ENCODE results near the gene CGB1.
"Not testable (repeated sequence)": the region's sequence is repeated elsewhere in the genome, so short reads cannot be mapped to it uniquely, and the experiment has no call there.

Gene CGB1

GRCh38 chr19:49042177-49042576 is 5.5 kb upstream of the CGB1 start:
- no peaks in the 10 kb centered on the region for H3F3A ChIP-seq (ENCODE audit: insufficient read depth, low read length)
- H3K79me2 ChIP-seq (ENCODE audit: low read length): no peaks in the 10 kb centered on the region
- H4K20me1 ChIP-seq (ENCODE audit: insufficient read depth, low read length): no peaks in the 10 kb centered on the region
- TF ChIP-seq EZH2 (optimal IDR thresholded peaks at IDR 0.05; ENCODE audit: low read depth, low read length): no peak
- TF ChIP-seq EZH2phosphoT487 (IDR thresholded peaks at IDR 0.05; ENCODE audit: low read length): no peak
- no peak for TF ChIP-seq CTCF (IDR thresholded peaks at IDR 0.05; ENCODE audit: low read length)
- no peaks in the 10 kb centered on the region for H3K4me1 ChIP-seq (ENCODE audit: low read length)
- no peaks in the 10 kb centered on the region for H3K9me2 ChIP-seq (replicated peaks; ENCODE audit: insufficient read depth, low read length)
- peaks cover 28% of the 10 kb centered on the region for H3K27me3 ChIP-seq (replicated peaks; ENCODE audit: insufficient read depth, low read length)
- no peak overlapping the region for H3K4me2 ChIP-seq (ENCODE audit: low read depth, low read length)
- H3K9me3 ChIP-seq (replicated peaks; ENCODE audit: insufficient read depth, low read length): no peaks in the 10 kb centered on the region
- H3K36me3 ChIP-seq (replicated peaks; ENCODE audit: insufficient read depth, low read length): no peaks in the 10 kb centered on the region
- no peak overlapping the region for H3K4me3 ChIP-seq (ENCODE audit: low read length)
- H3K9ac ChIP-seq (ENCODE audit: low read length): no peak overlapping the region
- H2AFZ ChIP-seq (ENCODE audit: low read length): no peak overlapping the region
- no peak overlapping the region for H3K27ac ChIP-seq (ENCODE audit: low read length)
- DNase-seq: no peak

- not testable (repeated sequence) for H3K9me3 ChIP-seq (replicated peaks; ENCODE audit: insufficient read depth, low read length); H4K20me1 ChIP-seq (ENCODE audit: insufficient read depth, low read length); H3K79me2 ChIP-seq (ENCODE audit: low read length); H3F3A ChIP-seq (ENCODE audit: insufficient read depth, low read length); H3K4me1 ChIP-seq (ENCODE audit: low read length); H3K9me2 ChIP-seq (replicated peaks; ENCODE audit: insufficient read depth, low read length); H3K9ac ChIP-seq (ENCODE audit: low read length); DNase-seq; H3K4me2 ChIP-seq (ENCODE audit: low read depth, low read length); H3K27ac ChIP-seq (ENCODE audit: low read length); H2AFZ ChIP-seq (ENCODE audit: low read length); H3K4me3 ChIP-seq (ENCODE audit: low read length); H3K36me3 ChIP-seq (replicated peaks; ENCODE audit: insufficient read depth, low read length)
- peaks cover 26% of the 10 kb centered on the region for H3K27me3 ChIP-seq (replicated peaks; ENCODE audit: insufficient read depth, low read length)
These were observed 3.0 kb upstream of the CGB1 start for GRCh38 chr19:49039736-49040135.

- not testable (repeated sequence) for H3K9ac ChIP-seq (ENCODE audit: low read length); H3K36me3 ChIP-seq (replicated peaks; ENCODE audit: insufficient read depth, low read length); H3K4me1 ChIP-seq (ENCODE audit: low read length); H3K9me3 ChIP-seq (replicated peaks; ENCODE audit: insufficient read depth, low read length); H3K9me2 ChIP-seq (replicated peaks; ENCODE audit: insufficient read depth, low read length); H3K4me3 ChIP-seq (ENCODE audit: low read length); DNase-seq; H3F3A ChIP-seq (ENCODE audit: insufficient read depth, low read length); H3K4me2 ChIP-seq (ENCODE audit: low read depth, low read length); H3K27ac ChIP-seq (ENCODE audit: low read length); H4K20me1 ChIP-seq (ENCODE audit: insufficient read depth, low read length); H2AFZ ChIP-seq (ENCODE audit: low read length); H3K79me2 ChIP-seq (ENCODE audit: low read length)
- peaks cover 26% of the 10 kb centered on the region for H3K27me3 ChIP-seq (replicated peaks; ENCODE audit: insufficient read depth, low read length)
These were observed 2.0 kb upstream of the CGB1 start for GRCh38 chr19:49038557-49039276.

- not testable (repeated sequence) for H3K9me3 ChIP-seq (replicated peaks; ENCODE audit: insufficient read depth, low read length); H3K9ac ChIP-seq (ENCODE audit: low read length); H3K4me3 ChIP-seq (ENCODE audit: low read length); H3K27ac ChIP-seq (ENCODE audit: low read length); H4K20me1 ChIP-seq (ENCODE audit: insufficient read depth, low read length); H3F3A ChIP-seq (ENCODE audit: insufficient read depth, low read length); DNase-seq; H3K4me2 ChIP-seq (ENCODE audit: low read depth, low read length); H3K79me2 ChIP-seq (ENCODE audit: low read length); H3K4me1 ChIP-seq (ENCODE audit: low read length); H3K36me3 ChIP-seq (replicated peaks; ENCODE audit: insufficient read depth, low read length); H3K9me2 ChIP-seq (replicated peaks; ENCODE audit: insufficient read depth, low read length); H2AFZ ChIP-seq (ENCODE audit: low read length)
- peaks cover 24% of the 10 kb centered on the region for H3K27me3 ChIP-seq (replicated peaks; ENCODE audit: insufficient read depth, low read length)
These were observed 1.4 kb upstream of the CGB1 start for GRCh38 chr19:49038111-49038510.
